Measurements from ENCODE around the gene HOXC10. TPM values are rescaled to one million over a fixed set of nuclear protein-coding genes. Genes with fewer than 3 reads are reported as not detected.

The HOXC10 gene
- total RNA-seq, 1 experiment from 2014 or later: 154 TPM

DNA sequence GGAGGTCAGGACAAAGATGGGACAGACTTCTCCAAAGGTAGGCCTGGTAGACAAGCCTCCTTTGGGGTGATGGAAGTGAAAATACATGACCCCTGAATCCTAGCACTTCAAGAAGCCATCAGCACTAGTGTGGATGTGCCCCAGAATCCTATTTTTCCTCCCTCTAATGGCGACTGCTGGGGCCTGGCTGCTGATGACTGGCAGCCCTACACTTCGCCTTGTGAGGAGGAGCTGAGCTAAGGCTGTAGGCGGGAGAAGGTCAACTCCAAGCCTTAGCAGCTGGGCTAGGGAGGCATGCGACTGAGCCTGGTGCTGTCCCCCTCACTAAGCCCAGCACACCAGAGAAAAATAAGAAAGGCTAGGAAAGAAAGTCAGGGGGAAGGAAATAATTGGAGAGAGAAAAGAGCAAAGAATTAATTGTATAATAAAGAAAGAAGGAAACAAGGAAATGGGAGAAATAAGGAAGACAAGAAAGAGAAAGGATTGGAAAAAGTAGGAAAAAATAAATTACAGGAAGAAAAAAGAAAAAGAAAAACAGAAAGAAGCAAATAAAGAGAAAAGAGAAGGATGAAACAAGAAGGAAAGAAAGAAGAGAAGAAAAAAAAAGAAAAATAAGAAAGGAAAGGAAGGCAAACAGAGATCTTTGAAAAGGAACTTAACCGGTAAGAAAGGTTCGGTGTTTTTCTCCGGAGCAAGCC is 4.7 kb upstream of the HOXC10 start:
- no peak for DNase-seq (ENCODE audit: low read depth, low spot score)
- no TSS peak for BruUV-seq (replicated peaks)
- Histone ChIP-seq H3K4me3 (ENCODE audit: low read depth in 2 of 2, low read length in 2 of 2) (peak overlapping the region; percentile 51 to 65), H3K4me1 (ENCODE audit: control insufficient read depth, insufficient read depth, low read length) (peaks cover 56% of the 10 kb centered on the region), H3K27me3 (ENCODE audit: control insufficient read depth, insufficient read depth, low read length) (no peaks in the 10 kb centered on the region), H3K27ac (ENCODE audit: low read length) (peak overlapping the region; percentile 100), H3K36me3 (ENCODE audit: control insufficient read depth, insufficient read depth, low read length) (no peaks in the 10 kb centered on the region), H3K9me3 (ENCODE audit: control insufficient read depth, insufficient read depth, low read depth, low read length) (no peaks in the 10 kb centered on the region)
- ChIA-PET POLR2A (interaction anchor here (0.6 to 0.9 kb wide), 2 partner anchors 14 to 153 kb away, joined by 4 to 5 read pairs; no protein-coding TSS in a partner anchor), CTCF (interaction anchor here (0.6 kb wide), 1 partner anchor 262 kb away, joined by 4 read pairs; no protein-coding TSS in a partner anchor)
- in situ Hi-C loops (cut with HindIII; ENCODE audit: low pct_unique_long_range_greater_than_20kb, low sequenced_read_pairs): no loop called here
- ATAC-seq: 0 out of 2 replicates have a peak, but pooled peaks have one; percentile 13
- intact Hi-C loops (cut with micrococcal nuclease; ENCODE audit: unreplicated experiment): loop anchor here (5.0 kb wide), 1 partner anchor 153 kb away; no protein-coding TSS in a partner anchor
- TF ChIP-seq, protein P1, sequence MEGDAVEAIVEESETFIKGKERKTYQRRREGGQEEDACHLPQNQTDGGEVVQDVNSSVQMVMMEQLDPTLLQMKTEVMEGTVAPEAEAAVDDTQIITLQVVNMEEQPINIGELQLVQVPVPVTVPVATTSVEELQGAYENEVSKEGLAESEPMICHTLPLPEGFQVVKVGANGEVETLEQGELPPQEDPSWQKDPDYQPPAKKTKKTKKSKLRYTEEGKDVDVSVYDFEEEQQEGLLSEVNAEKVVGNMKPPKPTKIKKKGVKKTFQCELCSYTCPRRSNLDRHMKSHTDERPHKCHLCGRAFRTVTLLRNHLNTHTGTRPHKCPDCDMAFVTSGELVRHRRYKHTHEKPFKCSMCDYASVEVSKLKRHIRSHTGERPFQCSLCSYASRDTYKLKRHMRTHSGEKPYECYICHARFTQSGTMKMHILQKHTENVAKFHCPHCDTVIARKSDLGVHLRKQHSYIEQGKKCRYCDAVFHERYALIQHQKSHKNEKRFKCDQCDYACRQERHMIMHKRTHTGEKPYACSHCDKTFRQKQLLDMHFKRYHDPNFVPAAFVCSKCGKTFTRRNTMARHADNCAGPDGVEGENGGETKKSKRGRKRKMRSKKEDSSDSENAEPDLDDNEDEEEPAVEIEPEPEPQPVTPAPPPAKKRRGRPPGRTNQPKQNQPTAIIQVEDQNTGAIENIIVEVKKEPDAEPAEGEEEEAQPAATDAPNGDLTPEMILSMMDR (IDR thresholded peaks at IDR 0.05): no peak
- TF ChIP-seq SIN3A (IDR thresholded peaks at IDR 0.05; ENCODE audit: borderline replicate concordance, insufficient read depth, low read depth, low read length) (no peak), TCF7L2 (IDR thresholded peaks at IDR 0.05; ENCODE audit: low read depth, low read length) (no peak), POLR2AphosphoS5 (IDR thresholded peaks at IDR 0.05; ENCODE audit: low read depth, low read length) (no peak)
- TF ChIP-seq, protein P2, sequence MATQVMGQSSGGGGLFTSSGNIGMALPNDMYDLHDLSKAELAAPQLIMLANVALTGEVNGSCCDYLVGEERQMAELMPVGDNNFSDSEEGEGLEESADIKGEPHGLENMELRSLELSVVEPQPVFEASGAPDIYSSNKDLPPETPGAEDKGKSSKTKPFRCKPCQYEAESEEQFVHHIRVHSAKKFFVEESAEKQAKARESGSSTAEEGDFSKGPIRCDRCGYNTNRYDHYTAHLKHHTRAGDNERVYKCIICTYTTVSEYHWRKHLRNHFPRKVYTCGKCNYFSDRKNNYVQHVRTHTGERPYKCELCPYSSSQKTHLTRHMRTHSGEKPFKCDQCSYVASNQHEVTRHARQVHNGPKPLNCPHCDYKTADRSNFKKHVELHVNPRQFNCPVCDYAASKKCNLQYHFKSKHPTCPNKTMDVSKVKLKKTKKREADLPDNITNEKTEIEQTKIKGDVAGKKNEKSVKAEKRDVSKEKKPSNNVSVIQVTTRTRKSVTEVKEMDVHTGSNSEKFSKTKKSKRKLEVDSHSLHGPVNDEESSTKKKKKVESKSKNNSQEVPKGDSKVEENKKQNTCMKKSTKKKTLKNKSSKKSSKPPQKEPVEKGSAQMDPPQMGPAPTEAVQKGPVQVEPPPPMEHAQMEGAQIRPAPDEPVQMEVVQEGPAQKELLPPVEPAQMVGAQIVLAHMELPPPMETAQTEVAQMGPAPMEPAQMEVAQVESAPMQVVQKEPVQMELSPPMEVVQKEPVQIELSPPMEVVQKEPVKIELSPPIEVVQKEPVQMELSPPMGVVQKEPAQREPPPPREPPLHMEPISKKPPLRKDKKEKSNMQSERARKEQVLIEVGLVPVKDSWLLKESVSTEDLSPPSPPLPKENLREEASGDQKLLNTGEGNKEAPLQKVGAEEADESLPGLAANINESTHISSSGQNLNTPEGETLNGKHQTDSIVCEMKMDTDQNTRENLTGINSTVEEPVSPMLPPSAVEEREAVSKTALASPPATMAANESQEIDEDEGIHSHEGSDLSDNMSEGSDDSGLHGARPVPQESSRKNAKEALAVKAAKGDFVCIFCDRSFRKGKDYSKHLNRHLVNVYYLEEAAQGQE (IDR thresholded peaks at IDR 0.05; ENCODE audit: insufficient read depth in 1 of 2, low read depth in 2 of 2, low read length in 1 of 2): no peak

DNA sequence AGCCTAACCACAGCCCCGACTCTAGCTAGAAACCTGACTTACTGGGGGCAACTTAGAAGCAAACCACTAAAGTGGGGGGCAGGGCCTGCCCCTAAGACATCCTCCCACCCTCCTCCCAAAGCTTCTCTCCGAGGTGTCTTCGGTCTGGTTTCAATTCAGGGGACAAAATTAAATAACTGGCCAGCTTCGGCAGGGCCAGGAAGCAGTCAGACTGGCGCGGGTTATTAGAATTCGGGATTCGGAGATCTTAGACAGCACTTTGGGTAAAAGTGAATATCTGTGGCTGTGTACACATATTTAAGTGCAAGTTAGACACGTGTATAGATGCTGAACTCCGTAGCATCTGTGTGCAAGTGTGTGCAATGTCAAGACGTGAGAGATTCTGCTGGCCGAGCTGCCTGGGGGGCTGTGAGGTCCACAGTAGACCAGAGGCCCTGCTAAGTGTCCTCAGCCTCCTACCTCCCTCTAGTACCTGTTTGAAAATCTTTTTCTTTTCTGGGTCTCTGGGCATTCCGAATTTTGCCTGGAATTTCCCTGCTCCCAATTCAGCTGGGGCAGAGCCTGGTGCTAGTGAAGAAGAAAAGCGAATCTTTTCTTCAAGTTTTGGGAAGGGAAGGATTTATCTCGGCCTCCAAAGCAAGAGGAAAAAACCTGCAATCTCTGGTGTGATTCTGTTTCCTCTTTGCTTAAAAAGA is 4.0 kb upstream of the HOXC10 start:
- BruUV-seq (replicated peaks): no TSS peak
- peak overlapping the region; percentile 100 for H3K27ac ChIP-seq (ENCODE audit: low read length)
- DNase-seq (ENCODE audit: low read depth, low spot score) (no peak), ATAC-seq (no peak)
- intact Hi-C loops (cut with micrococcal nuclease; ENCODE audit: unreplicated experiment): loop anchor here (5.0 kb wide), 1 partner anchor 154 kb away; no protein-coding TSS in a partner anchor
- peak overlapping the region; percentile 51 to 65 for H3K4me3 ChIP-seq (ENCODE audit: low read depth in 2 of 2, low read length in 2 of 2)
- H3K27me3 ChIP-seq (ENCODE audit: control insufficient read depth, insufficient read depth, low read length): no peaks in the 10 kb centered on the region
- in situ Hi-C loops (cut with HindIII; ENCODE audit: low pct_unique_long_range_greater_than_20kb, low sequenced_read_pairs): no loop called here
- TF ChIP-seq TCF7L2 (IDR thresholded peaks at IDR 0.05; ENCODE audit: low read depth, low read length) (no peak), POLR2AphosphoS5 (IDR thresholded peaks at IDR 0.05; ENCODE audit: low read depth, low read length) (peak; percentile 74; the same call in 1 of the 2 replicates), SIN3A (IDR thresholded peaks at IDR 0.05; ENCODE audit: borderline replicate concordance, insufficient read depth, low read depth, low read length) (no peak)
- TF ChIP-seq, protein P1 (IDR thresholded peaks at IDR 0.05): no peak
- no peaks in the 10 kb centered on the region for H3K9me3 ChIP-seq (ENCODE audit: control insufficient read depth, insufficient read depth, low read depth, low read length)
- ChIA-PET CTCF (interaction anchor here (0.6 to 1.2 kb wide), 2 partner anchors 39 to 263 kb away, joined by 4 read pairs; no protein-coding TSS in a partner anchor), POLR2A (interaction anchor here (0.5 to 0.9 kb wide), 4 partner anchors 14 to 221 kb away, joined by 4 to 5 read pairs (median 4); no protein-coding TSS in a partner anchor)
- peaks cover 53% of the 10 kb centered on the region for H3K4me1 ChIP-seq (ENCODE audit: control insufficient read depth, insufficient read depth, low read length)
- no peaks in the 10 kb centered on the region for H3K36me3 ChIP-seq (ENCODE audit: control insufficient read depth, insufficient read depth, low read length)

All from Panc1 (cell line).